A549 (cell line): Measurements from ENCODE around the gene GAL3ST3. TPM values are rescaled to one million over a fixed set of nuclear protein-coding genes. Genes with fewer than 3 reads are reported as not detected.

ENCODE experiments used
- ATAC-seq, 2 experiments: fragments of 200-7000 bp in 1 of 2; fragments of >200 bp in 1 of 2; cut with Nextera tagmentation in 1 of 2; cut with Tn5 transposase in 1 of 2; 3 replicates each; pipeline versions ENCODE4 v1.8.0 to v1.9.1; 2018 to 2020; ENCODE audit warnings: mild to moderate bottlenecking in 1 of 2, moderate library complexity in 1 of 2
- CTCF ChIA-PET: fragments of 300-600 bp; sonication (Branson Sonifier 250); formaldehyde crosslinking; extraction: SDS; loops from one replicate; lab custom pipeline; 2021; ENCODE audit warnings: antibody characterized with exemption, inconsistent platforms; lab: Yijun Ruan, JAX
- POLR2A ChIA-PET: fragments of 350-600 bp; formaldehyde crosslinking; extraction: SDS; loops from one replicate; lab custom pipeline; 2021; ENCODE audit warnings: antibody characterized with exemption, inconsistent platforms; lab: Yijun Ruan, JAX
- DNase-seq, 2 experiments: peaks; one replicate each; pipeline versions ENCODE4 v3.0.0 to v3.0.0-alpha.2; 2011 to 2016; ENCODE audit warnings: low read depth in 1 of 2, low spot score in 1 of 2
- FAIRE-seq: peaks from 2 replicates; lab custom pipeline; 2011; peaks lifted over from hg19 to GRCh38; lab: Jason Lieb, UNC
- H3K27ac ChIP-seq, 2 experiments: fragments of >200 bp; sonication (Bioruptor Twin); formaldehyde crosslinking; 3 replicates each; pipeline ENCODE4 v1.5.1; 2016 to 2017
- H3K4me1 ChIP-seq: fragments of >200 bp; sonication (Bioruptor Twin); formaldehyde crosslinking; 3 replicates; pipeline ENCODE4 v1.6.1; 2016
- H3K4me2 ChIP-seq: fragments of >200 bp; sonication (Bioruptor Twin); formaldehyde crosslinking; 3 replicates; pipeline ENCODE4 v1.6.1; 2016
- H3K4me3 ChIP-seq: fragments of >200 bp; sonication (Bioruptor Twin); formaldehyde crosslinking; 3 replicates; pipeline ENCODE4 v1.5.1; 2016
- H3K9me3 ChIP-seq: fragments of >200 bp; sonication (Bioruptor Twin); formaldehyde crosslinking; 3 replicates; pipeline ENCODE4 v1.6.1; 2016
- CBX2 ChIP-seq: fragments of 200-600 bp; sonication (generic); IDR thresholded peaks from 2 replicates; pipeline ENCODE4 v1.6.1; 2016; ENCODE audit warnings: low read depth, mild to moderate bottlenecking, borderline replicate concordance
- CBX8 ChIP-seq: fragments of 200-600 bp; sonication (generic); IDR thresholded peaks from 2 replicates; pipeline ENCODE4 v1.6.1; 2016
- CHD2 ChIP-seq: fragments of 150-350 bp; IDR thresholded peaks from 2 replicates; pipeline ENCODE4 v1.6.1; 2014; ENCODE audit warnings: low read length; ENCODE audit not compliant: partially characterized antibody
- CHD4 ChIP-seq: fragments of 200-600 bp; sonication (generic); IDR thresholded peaks from 2 replicates; pipeline ENCODE4 v1.6.1; 2016; ENCODE audit warnings: antibody characterized with exemption, mild to moderate bottlenecking, borderline replicate concordance
- FOSL2 ChIP-seq, 2 experiments: fragments of 450-650 bp in 1 of 2; fragments of >200 bp in 1 of 2; sonication (Bioruptor Twin) in 1 of 2; formaldehyde crosslinking; IDR thresholded peaks; 2 replicates each; pipeline versions ENCODE4 v1.5.0 to v1.6.1; 2016 to 2020; ENCODE audit warnings: mild to moderate bottlenecking in 1 of 2, moderate library complexity in 1 of 2
- HEYL ChIP-seq: fragments of 250-450 bp; sonication (Bioruptor Pico); IDR thresholded peaks from 2 replicates; pipeline ENCODE4 v1.8.0; 2021; ENCODE audit warnings: mild to moderate bottlenecking, moderate library complexity
- JUNB ChIP-seq: fragments of >200 bp; sonication (Bioruptor Twin); formaldehyde crosslinking; IDR thresholded peaks from 2 replicates; pipeline ENCODE4 v1.6.1; 2016
- MAZ ChIP-seq: fragments of 150-350 bp; IDR thresholded peaks from 2 replicates; pipeline ENCODE4 v1.6.1; 2014; ENCODE audit warnings: antibody characterized with exemption, low read depth, low read length, borderline replicate concordance
- MYC ChIP-seq: IDR thresholded peaks from 2 replicates; pipeline ENCODE4 v1.6.1; 2012; ENCODE audit warnings: mild to moderate bottlenecking, inconsistent platforms, low read length, improper control_type of control experiment, borderline replicate concordance
- NFE2L2 ChIP-seq: fragments of 150-350 bp; conservative IDR thresholded peaks from 2 replicates; pipeline ENCODE4 v1.6.1; 2014; ENCODE audit warnings: low read length
- PHF8 ChIP-seq: fragments of 200-600 bp; sonication (generic); IDR thresholded peaks from 2 replicates; pipeline ENCODE4 v1.6.1; 2016; ENCODE audit warnings: low read depth, mild to moderate bottlenecking, antibody characterized with exemption, moderate library complexity, borderline replicate concordance
- POLR2A ChIP-seq: IDR thresholded peaks from 2 replicates; pipeline ENCODE4 v1.6.1; 2012; ENCODE audit warnings: mild to moderate bottlenecking, low read length
- RCOR1 ChIP-seq: fragments of 150-350 bp; IDR thresholded peaks from 2 replicates; pipeline ENCODE4 v1.6.1; 2014; ENCODE audit warnings: antibody characterized with exemption, low read length, low read depth
- REST ChIP-seq: fragments of 200-600 bp; sonication (generic); IDR thresholded peaks from 2 replicates; pipeline ENCODE4 v1.6.1; 2016; ENCODE audit warnings: antibody characterized with exemption, mild to moderate bottlenecking, moderate library complexity
- RNF2 ChIP-seq: fragments of 200-600 bp; sonication (generic); IDR thresholded peaks from 2 replicates; pipeline ENCODE4 v1.6.1; 2016; ENCODE audit warnings: low read depth, mild to moderate bottlenecking, antibody characterized with exemption, moderate library complexity, borderline replicate concordance
- ZFP36 ChIP-seq: fragments of 450-650 bp; IDR thresholded peaks from 2 replicates; pipeline ENCODE4 v1.6.1; 2014; ENCODE audit warnings: borderline replicate concordance; ENCODE audit not compliant: partially characterized antibody
- ZSCAN20 ChIP-seq: fragments of 250-450 bp; sonication (Bioruptor Pico); IDR thresholded peaks from 2 replicates; pipeline ENCODE4 v1.8.0; 2022; ENCODE audit warnings: mild to moderate bottlenecking, moderate library complexity
- WGBS: methylation state at CpG from one replicate; pipeline ENCODE4 v1.1.6; 2017; ENCODE audit errors: missing lambda C conversion rate; 5-methylcytosine and 5-hydroxymethylcytosine counted together
- polyA plus RNA-seq, 4 experiments: library from polyadenylated mRNA; depleted of rRNA in 3 of 4; stranded (reverse); fragments of >200 nt; fragmentation: RNase III in 1 of 4; extraction: RNeasy Plus Mini Kit Qiagen cat#74134 plus additional on column Dnase treatment in 1 of 4; gene quantifications; 2 replicates in 3 of 4; 3 replicates in 1 of 4; pipeline ENCODE4 v1.2.3, GENCODE V29; 2011 to 2017

The GAL3ST3 gene
- polyA plus RNA-seq, 2 of the 4 experiments (the other 2 are of a cell fraction): not detected

GRCh38 chr11:66008468-66009101 is 40.4 kb downstream of the GAL3ST3 start:
- Histone ChIP-seq H3K4me3 (no peak overlapping the region), H3K4me1 (peaks cover 5% of the 10 kb centered on the region; the same call in 2 of the 3 replicates), H3K4me2 (no peak overlapping the region), H3K9me3 (no peaks in the 10 kb centered on the region), H3K27ac (0 out of 6 replicates have a peak overlapping the region, but pooled peaks of 1 of the 2 experiments have one; percentile 41)
- peak; percentile 8 to 21; a peak in 5 of 6 replicates for ATAC-seq
- no peak for DNase-seq
- FAIRE-seq: no peak
- POLR2A ChIA-PET: no interaction called here
- CTCF ChIA-PET: interaction anchor here (0.7 to 11.6 kb wide), 10 partner anchors 13 to 354 kb away, joined by 3 to 121 read pairs (median 4); no protein-coding TSS in a partner anchor
- no peak for TF ChIP-seq RCOR1
- TF ChIP-seq FOSL2 (IDR thresholded peaks at IDR 0.05): no peak
- no peak for TF ChIP-seq FOSL2 (CRISPR knock-in tag; IDR thresholded peaks at IDR 0.05)
- TF ChIP-seq CBX2: no peak
- TF ChIP-seq MYC: no peak
- no peak for TF ChIP-seq CBX8
- no peak for TF ChIP-seq RNF2
- no peak for TF ChIP-seq JUNB
- TF ChIP-seq CHD4: no peak
- TF ChIP-seq ZSCAN20: no peak
- no peak for TF ChIP-seq NFE2L2
- no peak for TF ChIP-seq PHF8
- TF ChIP-seq POLR2A: no peak
- no peak for TF ChIP-seq REST
- TF ChIP-seq CHD2: no peak
- TF ChIP-seq HEYL (CRISPR knock-in tag): no peak
- TF ChIP-seq MAZ: no peak
- WGBS: 50% methylated on average over 9 of the region's 10 CpGs

GRCh38 chr11:66008095-66008467 is 40.9 kb downstream of the GAL3ST3 start:
- DNase-seq: no peak
- Histone ChIP-seq H3K4me3 (no peak overlapping the region), H3K27ac (0 out of 6 replicates have a peak overlapping the region, but pooled peaks of 1 of the 2 experiments have one; percentile 41), H3K4me2 (no peak overlapping the region), H3K9me3 (no peaks in the 10 kb centered on the region), H3K4me1 (peaks cover 10% of the 10 kb centered on the region; the same call in 2 of the 3 replicates)
- TF ChIP-seq REST (no peak), ZFP36 (peak; percentile 68)
- FAIRE-seq: no peak
- 94% methylated on average over 2 of the region's 2 CpGs for WGBS
- ATAC-seq: no peak; a peak in 2 of 6 replicates
- POLR2A ChIA-PET: no interaction called here
- CTCF ChIA-PET: interaction anchor here (0.8 to 11.6 kb wide), 8 partner anchors 13 to 124 kb away, joined by 3 to 121 read pairs (median 5); no protein-coding TSS in a partner anchor
